Measurements from ENCODE around the gene HTR5A.

Gene HTR5A

GRCh38 chr7:155129789-155130188 is 59.7 kb downstream of the HTR5A start:
- H3K4me1 ChIP-seq (ENCODE audit: control insufficient read depth in 5 of 5, insufficient read depth in 5 of 5, low read length in 5 of 5): peaks cover 0 to 2% (median 0%) of the 10 kb centered on the region in 5 donors
- H3K9ac ChIP-seq (ENCODE audit: low read length in 5 of 5): no peak overlapping the region
- no peaks in the 10 kb centered on the region for H3K36me3 ChIP-seq (ENCODE audit: control insufficient read depth in 5 of 5, insufficient read depth in 5 of 5, low read length in 5 of 5)
- H3K9me3 ChIP-seq (ENCODE audit: control insufficient read depth in 5 of 5, low read length in 5 of 5): peaks cover 0 to 4% (median 0%) of the 10 kb centered on the region in 5 donors
- no peak overlapping the region for H3K4me3 ChIP-seq (ENCODE audit: low read depth in 1 of 5, low read length in 5 of 5)
- no peak overlapping the region for H3K27ac ChIP-seq (ENCODE audit: low read depth, low read length)
- H3K27me3 ChIP-seq (ENCODE audit: control insufficient read depth in 5 of 5, insufficient read depth in 4 of 5, low read length in 5 of 5): peaks cover 0 to 4% (median 0%) of the 10 kb centered on the region in 5 donors

GRCh38 chr7:155130493-155130892 is 60.4 kb downstream of the HTR5A start:
- Histone ChIP-seq H3K36me3 (ENCODE audit: control insufficient read depth in 5 of 5, insufficient read depth in 5 of 5, low read length in 5 of 5) (no peaks in the 10 kb centered on the region), H3K27ac (ENCODE audit: low read depth, low read length) (no peak overlapping the region), H3K27me3 (ENCODE audit: control insufficient read depth in 5 of 5, insufficient read depth in 4 of 5, low read length in 5 of 5) (peaks cover 0 to 4% (median 0%) of the 10 kb centered on the region in 5 donors), H3K4me3 (ENCODE audit: low read depth in 1 of 5, low read length in 5 of 5) (no peak overlapping the region), H3K4me1 (ENCODE audit: control insufficient read depth in 5 of 5, insufficient read depth in 5 of 5, low read length in 5 of 5) (peaks cover 0 to 2% (median 0%) of the 10 kb centered on the region in 5 donors), H3K9ac (ENCODE audit: low read length in 5 of 5) (no peak overlapping the region), H3K9me3 (ENCODE audit: control insufficient read depth in 5 of 5, low read length in 5 of 5) (peaks cover 0 to 4% (median 0%) of the 10 kb centered on the region in 5 donors)

- no peak overlapping the region for H3K9ac ChIP-seq (ENCODE audit: low read length in 5 of 5)
- H3K27me3 ChIP-seq (ENCODE audit: control insufficient read depth in 5 of 5, insufficient read depth in 4 of 5, low read length in 5 of 5): peaks cover 0 to 4% (median 0%) of the 10 kb centered on the region in 5 donors
Measured at GRCh38 chr7:155131090-155131489, 61.0 kb downstream of the HTR5A start.

GRCh38 chr7:155132431-155132830 is 62.3 kb downstream of the HTR5A start:
- H3K27me3 ChIP-seq (ENCODE audit: control insufficient read depth in 5 of 5, insufficient read depth in 4 of 5, low read length in 5 of 5): peaks cover 0 to 4% (median 0%) of the 10 kb centered on the region in 5 donors
- no peak overlapping the region for H3K4me3 ChIP-seq (ENCODE audit: low read depth in 1 of 5, low read length in 5 of 5)
- H3K4me1 ChIP-seq (ENCODE audit: control insufficient read depth in 5 of 5, insufficient read depth in 5 of 5, low read length in 5 of 5): peaks cover 0 to 2% (median 0%) of the 10 kb centered on the region in 5 donors
- H3K9ac ChIP-seq (ENCODE audit: low read length in 5 of 5): no peak overlapping the region
- no peaks in the 10 kb centered on the region for H3K36me3 ChIP-seq (ENCODE audit: control insufficient read depth in 5 of 5, insufficient read depth in 5 of 5, low read length in 5 of 5)
- H3K9me3 ChIP-seq (ENCODE audit: control insufficient read depth in 5 of 5, low read length in 5 of 5): peaks cover 3 to 8% (median 5%) of the 10 kb centered on the region in 5 donors
- H3K27ac ChIP-seq (ENCODE audit: low read depth, low read length): no peak overlapping the region

More at GRCh38 chr7:155131090-155131489, 61.0 kb downstream of the HTR5A start:
- H3K4me3 ChIP-seq (ENCODE audit: low read depth in 1 of 5, low read length in 5 of 5): no peak overlapping the region
- peaks cover 0 to 4% (median 0%) of the 10 kb centered on the region in 5 donors for H3K9me3 ChIP-seq (ENCODE audit: control insufficient read depth in 5 of 5, low read length in 5 of 5)
- peaks cover 0 to 2% (median 0%) of the 10 kb centered on the region in 5 donors for H3K4me1 ChIP-seq (ENCODE audit: control insufficient read depth in 5 of 5, insufficient read depth in 5 of 5, low read length in 5 of 5)
- no peak overlapping the region for H3K27ac ChIP-seq (ENCODE audit: low read depth, low read length)
- H3K36me3 ChIP-seq (ENCODE audit: control insufficient read depth in 5 of 5, insufficient read depth in 5 of 5, low read length in 5 of 5): no peaks in the 10 kb centered on the region

- Histone ChIP-seq H3K9ac (ENCODE audit: low read length in 5 of 5) (no peak overlapping the region), H3K9me3 (ENCODE audit: control insufficient read depth in 5 of 5, low read length in 5 of 5) (peaks cover 3 to 5% (median 5%) of the 10 kb centered on the region in 5 donors), H3K27ac (ENCODE audit: low read depth, low read length) (no peak overlapping the region), H3K27me3 (ENCODE audit: control insufficient read depth in 5 of 5, insufficient read depth in 4 of 5, low read length in 5 of 5) (peaks cover 5 to 13% (median 9%) of the 10 kb centered on the region in 5 donors), H3K4me1 (ENCODE audit: control insufficient read depth in 5 of 5, insufficient read depth in 5 of 5, low read length in 5 of 5) (no peaks in the 10 kb centered on the region), H3K4me3 (ENCODE audit: low read depth in 1 of 5, low read length in 5 of 5) (no peak overlapping the region), H3K36me3 (ENCODE audit: control insufficient read depth in 5 of 5, insufficient read depth in 5 of 5, low read length in 5 of 5) (no peaks in the 10 kb centered on the region)
Measured at GRCh38 chr7:155136619-155137243, 66.6 kb downstream of the HTR5A start.

All from subcutaneous abdominal adipose tissue (tissue), 5 donors.